Keratinocyte (primary cell): Measurements from ENCODE around the gene SH3GL3. TPM values are rescaled to one million over a fixed set of nuclear protein-coding genes. Genes with fewer than 3 reads are reported as not detected.
A peak's percentile ranks its signal among the peaks of the same experiment; 100 is the strongest.

Experiments used
- DNase-seq: peaks from one replicate; pipeline ENCODE4 v3.0.0-alpha.2; 2011; ENCODE audit warnings: low read depth, missing footprints, low spot score
- FAIRE-seq: peaks from 2 replicates; lab custom pipeline; 2011; peaks lifted over from hg19 to GRCh38; lab: Jason Lieb, UNC
- H2AFZ ChIP-seq: 2 replicates; pipeline ENCODE4 v1.6.0; 2012; ENCODE audit warnings: low read length, control low read depth, inconsistent platforms; ENCODE audit not compliant: control insufficient read depth
- H3K27ac ChIP-seq: 2 replicates; pipeline ENCODE4 v1.5.1; 2011; ENCODE audit warnings: low read length; ENCODE audit not compliant: control insufficient read depth, insufficient read depth
- H3K27me3 ChIP-seq: 3 replicates; pipeline ENCODE4 v1.6.0; 2011; ENCODE audit warnings: low read length; ENCODE audit not compliant: control insufficient read depth, insufficient read depth; ENCODE audit errors: extremely low read depth
- H3K36me3 ChIP-seq, 2 experiments: 2 replicates in 1 of 2; 3 replicates in 1 of 2; pipeline ENCODE4 v1.5.1; 2011; ENCODE audit warnings: low read length in 2 of 2, mild to moderate bottlenecking in 1 of 2; ENCODE audit not compliant: control insufficient read depth in 2 of 2, insufficient read depth in 2 of 2; ENCODE audit errors: extremely low read depth in 1 of 2
- H3K4me1 ChIP-seq: 3 replicates; pipeline ENCODE4 v1.5.1; 2011; ENCODE audit warnings: low read length; ENCODE audit not compliant: control insufficient read depth, insufficient read depth; ENCODE audit errors: extremely low read depth
- H3K4me2 ChIP-seq: 3 replicates; pipeline ENCODE4 v1.6.0; 2011; ENCODE audit warnings: low read depth, low read length; ENCODE audit not compliant: control insufficient read depth, insufficient read depth; ENCODE audit errors: extremely low read depth
- H3K4me3 ChIP-seq, 3 experiments: fragments of 200-600 bp in 1 of 3; sonication (generic) in 1 of 3; 2 replicates in 2 of 3; 3 replicates in 1 of 3; pipeline ENCODE4 v1.5.1; 2011 to 2016; ENCODE audit warnings: low read length in 3 of 3, mild to moderate bottlenecking in 3 of 3, control low read depth in 2 of 3, inconsistent platforms in 1 of 3, low read depth in 1 of 3, mixed read lengths in 1 of 3, mixed run types in 1 of 3, moderate library complexity in 1 of 3; ENCODE audit not compliant: control insufficient read depth in 2 of 3, insufficient read depth in 2 of 3; ENCODE audit errors: extremely low read depth in 1 of 3
- H3K79me2 ChIP-seq: 2 replicates; pipeline ENCODE4 v1.6.0; 2012; ENCODE audit warnings: low read length; ENCODE audit not compliant: control insufficient read depth, insufficient read depth
- H3K9ac ChIP-seq: 3 replicates; pipeline ENCODE4 v1.6.0; 2011; ENCODE audit warnings: low read length; ENCODE audit not compliant: control insufficient read depth, insufficient read depth; ENCODE audit errors: extremely low read depth
- H3K9me1 ChIP-seq: 3 replicates; pipeline ENCODE4 v1.6.0; 2011; ENCODE audit warnings: low read length; ENCODE audit not compliant: control insufficient read depth, insufficient read depth; ENCODE audit errors: extremely low read depth
- H3K9me3 ChIP-seq: 2 replicates; pipeline ENCODE4 v1.5.1; 2012; ENCODE audit warnings: low read depth, low read length; ENCODE audit not compliant: control insufficient read depth
- H4K20me1 ChIP-seq: 3 replicates; pipeline ENCODE4 v1.6.0; 2011; ENCODE audit warnings: low read length; ENCODE audit not compliant: control insufficient read depth, insufficient read depth; ENCODE audit errors: extremely low read depth
- EZH2 ChIP-seq: IDR thresholded peaks from one replicate; pipeline ENCODE4 v1.6.1; 2012; ENCODE audit warnings: inconsistent platforms, mild to moderate bottlenecking, low read length, moderate library complexity
- dilution Hi-C: fragments of 300-500 bp; cut with MboI; formaldehyde crosslinking; loops from one replicate; pipeline ENCODE4 v1.7.0; 2020; ENCODE audit warnings: low sequenced_read_pairs; ENCODE audit not compliant: extremely low pct_ligation_motif_present
- polyA plus RNA-seq, 5 experiments: library from polyadenylated mRNA; depleted of rRNA in 3 of 5; stranded (reverse) in 3 of 5; stranded (forward) in 1 of 5; unstranded in 1 of 5; fragments of >200 nt; gene quantifications; 1 replicate in 1 of 5; 2 replicates in 3 of 5; 3 replicates in 1 of 5; pipeline versions ENCODE4 v1.2.1 to v1.2.3, GENCODE V29; 2011 to 2012; ENCODE audit warnings: missing spikeins in 2 of 5, low read depth in 1 of 5, low replicate concordance in 1 of 5
- TF ChIP-seq, protein P1 (sequence below), 3 experiments: IDR thresholded peaks in 1 of 3; conservative IDR thresholded peaks in 1 of 3; optimal IDR thresholded peaks in 1 of 3; 2 replicates in 2 of 3; 3 replicates in 1 of 3; pipeline versions ENCODE3 to v1.5.1; 2011; ENCODE audit warnings: low read length in 3 of 3, mild to moderate bottlenecking in 3 of 3, moderate library complexity in 2 of 3, control low read depth in 1 of 3, inconsistent platforms in 1 of 3; ENCODE audit not compliant: insufficient read depth in 2 of 3; ENCODE audit errors: extremely low read depth in 1 of 3

The SH3GL3 gene
- polyA plus RNA-seq, 1 donor (not counting 4 experiments of a cell fraction or from before 2014, with no cell fraction given), result 0.20 TPM

DNA sequence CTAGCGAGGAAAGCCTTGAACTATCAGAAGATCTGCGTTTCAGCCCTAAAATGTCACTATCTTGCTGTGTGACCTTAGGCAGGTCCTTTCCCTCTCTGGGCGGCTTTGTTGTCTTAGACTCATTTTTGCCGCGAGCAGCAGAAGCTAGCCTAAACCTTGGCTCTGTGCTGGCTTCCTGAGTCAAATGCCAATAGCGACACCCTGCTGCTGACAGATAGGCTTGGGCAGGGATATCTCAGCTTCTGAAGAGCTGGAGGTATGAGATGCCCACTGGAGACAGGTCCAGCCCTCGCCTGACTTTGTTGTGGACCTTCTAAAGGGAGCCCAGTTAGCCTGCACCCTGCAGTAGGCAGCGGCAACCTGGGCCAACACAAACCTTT is 208.1 kb downstream of the SH3GL3 start:
- Histone ChIP-seq H3K79me2 (no peaks in the 10 kb centered on the region), H3K4me2 (no peak overlapping the region), H4K20me1 (no peaks in the 10 kb centered on the region), H3K9ac (no peak overlapping the region), H3K27me3 (peaks cover 36% of the 10 kb centered on the region), H3K27ac (no peak overlapping the region), H3K4me1 (no peaks in the 10 kb centered on the region), H3K9me1 (no peaks in the 10 kb centered on the region), H3K9me3 (no peaks in the 10 kb centered on the region), H3K36me3 (no peaks in the 10 kb centered on the region), H3K4me3 (no peak overlapping the region), H2AFZ (no peak overlapping the region)
- TF ChIP-seq, protein P1, sequence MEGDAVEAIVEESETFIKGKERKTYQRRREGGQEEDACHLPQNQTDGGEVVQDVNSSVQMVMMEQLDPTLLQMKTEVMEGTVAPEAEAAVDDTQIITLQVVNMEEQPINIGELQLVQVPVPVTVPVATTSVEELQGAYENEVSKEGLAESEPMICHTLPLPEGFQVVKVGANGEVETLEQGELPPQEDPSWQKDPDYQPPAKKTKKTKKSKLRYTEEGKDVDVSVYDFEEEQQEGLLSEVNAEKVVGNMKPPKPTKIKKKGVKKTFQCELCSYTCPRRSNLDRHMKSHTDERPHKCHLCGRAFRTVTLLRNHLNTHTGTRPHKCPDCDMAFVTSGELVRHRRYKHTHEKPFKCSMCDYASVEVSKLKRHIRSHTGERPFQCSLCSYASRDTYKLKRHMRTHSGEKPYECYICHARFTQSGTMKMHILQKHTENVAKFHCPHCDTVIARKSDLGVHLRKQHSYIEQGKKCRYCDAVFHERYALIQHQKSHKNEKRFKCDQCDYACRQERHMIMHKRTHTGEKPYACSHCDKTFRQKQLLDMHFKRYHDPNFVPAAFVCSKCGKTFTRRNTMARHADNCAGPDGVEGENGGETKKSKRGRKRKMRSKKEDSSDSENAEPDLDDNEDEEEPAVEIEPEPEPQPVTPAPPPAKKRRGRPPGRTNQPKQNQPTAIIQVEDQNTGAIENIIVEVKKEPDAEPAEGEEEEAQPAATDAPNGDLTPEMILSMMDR (optimal IDR thresholded peaks at IDR 0.05 in 1 of 3, IDR thresholded peaks at IDR 0.05 in 1 of 3, conservative IDR thresholded peaks at IDR 0.05 in 1 of 3; ENCODE audit: extremely low read depth in 1 of 3, insufficient read depth in 2 of 3, low read length in 3 of 3), result peak in 1 of 3 experiments; percentile 16
- TF ChIP-seq EZH2, result peak; percentile 30
- dilution Hi-C loops, result no loop called here
- FAIRE-seq, result no peak
- no peak for DNase-seq

DNA sequence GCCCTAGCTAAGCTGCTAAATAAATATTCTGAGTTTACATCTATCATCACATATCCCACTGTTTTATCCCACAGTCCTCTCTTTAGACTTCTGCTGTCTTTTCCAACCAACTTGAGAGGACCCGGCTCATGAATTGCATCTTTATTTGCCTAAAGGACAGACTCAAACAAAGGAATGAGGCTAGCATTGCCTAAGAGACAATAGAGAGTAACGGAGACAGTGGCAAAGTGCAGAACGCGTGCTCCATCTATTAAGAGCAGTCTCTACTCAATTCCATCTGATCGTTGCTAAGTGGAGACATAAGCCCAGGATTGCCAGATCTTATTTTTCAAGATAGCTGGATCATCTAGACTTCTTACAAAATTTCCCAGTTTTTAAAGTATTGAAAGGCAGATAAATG is 209.1 kb downstream of the SH3GL3 start:
- no peak overlapping the region for H3K9ac ChIP-seq
- no peaks in the 10 kb centered on the region for H3K4me1 ChIP-seq
- no peaks in the 10 kb centered on the region for H3K79me2 ChIP-seq
- no peak overlapping the region for H2AFZ ChIP-seq
- peaks cover 36% of the 10 kb centered on the region for H3K27me3 ChIP-seq
- dilution Hi-C loops, result no loop called here
- H3K4me2 ChIP-seq, result no peak overlapping the region
- no peaks in the 10 kb centered on the region for H3K36me3 ChIP-seq
- no peaks in the 10 kb centered on the region for H3K9me1 ChIP-seq
- H3K4me3 ChIP-seq, result no peak overlapping the region
- DNase-seq (no peak), FAIRE-seq (no peak)
- TF ChIP-seq, protein P1 (optimal IDR thresholded peaks at IDR 0.05 in 1 of 3, IDR thresholded peaks at IDR 0.05 in 1 of 3, conservative IDR thresholded peaks at IDR 0.05 in 1 of 3; ENCODE audit: extremely low read depth in 1 of 3, insufficient read depth in 2 of 3, low read length in 3 of 3), result no peak
- TF ChIP-seq EZH2, result no peak
- H3K9me3 ChIP-seq, result no peaks in the 10 kb centered on the region
- H4K20me1 ChIP-seq, result no peaks in the 10 kb centered on the region
- H3K27ac ChIP-seq, result no peak overlapping the region
